GM18909 (cell line): ENCODE results near the gene ABLIM3.
"Not testable (repeated sequence)": the region's sequence is repeated elsewhere in the genome, so short reads cannot be mapped to it uniquely, and the experiment has no call there.

Experiments
- ATAC-seq: cut with Tn5 transposase; IDR thresholded peaks from one replicate; pipeline ENCODE4 v1.9.1; 2021; ENCODE audit warnings: mild to moderate bottlenecking; ENCODE audit not compliant: unreplicated experiment, poor library complexity

The ABLIM3 gene

GRCh38 chr5:149182241-149182640 lies 40.9 kb downstream of the ABLIM3 start:
- no peak for ATAC-seq

- no peak for ATAC-seq
Measured at GRCh38 chr5:149185067-149185466, 43.8 kb downstream of the ABLIM3 start.

DNA sequence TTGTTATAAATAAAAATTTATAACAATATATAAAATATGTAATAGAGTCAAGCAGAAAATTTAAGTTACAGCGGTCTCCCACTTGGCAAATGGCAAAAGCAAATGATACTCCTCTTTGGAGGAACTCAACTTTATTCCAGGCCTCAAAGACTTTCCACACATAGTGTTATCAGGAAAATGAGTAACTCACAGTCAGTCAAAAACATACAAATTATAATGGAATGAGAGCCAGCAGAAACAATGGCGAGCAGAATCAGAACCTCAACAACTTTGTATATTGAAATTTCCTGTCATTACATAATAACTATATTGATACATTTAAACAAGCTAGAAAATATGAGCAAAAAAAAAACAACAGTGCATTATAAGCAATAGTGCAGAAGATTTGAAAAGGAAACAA lies 45.2 kb downstream of the ABLIM3 start:
- no peak for ATAC-seq

GRCh38 chr5:149187617-149188016 lies 46.3 kb downstream of the ABLIM3 start:
- ATAC-seq = not testable (repeated sequence)

DNA sequence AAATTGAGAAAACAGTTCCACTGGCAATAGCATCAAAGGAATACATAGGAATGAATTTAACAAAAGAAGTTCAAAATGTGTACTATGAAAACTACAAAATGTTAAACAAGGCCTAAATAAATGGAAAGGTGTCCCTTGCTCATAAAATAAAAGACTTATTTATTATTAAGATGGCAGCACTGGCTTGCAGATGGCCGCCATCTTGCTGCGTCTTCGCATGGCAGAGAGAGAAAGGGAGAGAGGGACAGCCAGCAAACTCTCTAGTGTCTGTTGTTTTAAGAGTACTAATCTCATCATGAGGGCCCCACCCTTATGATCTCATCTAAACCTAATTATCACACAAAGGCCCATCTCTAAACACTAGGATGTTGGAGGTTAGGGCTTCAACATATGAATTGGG lies 47.1 kb downstream of the ABLIM3 start:
- ATAC-seq = no peak

GRCh38 chr5:149195337-149195887 lies 54.1 kb downstream of the ABLIM3 start:
- ATAC-seq = no peak

GRCh38 chr5:149195962-149196361 lies 54.7 kb downstream of the ABLIM3 start:
- ATAC-seq = no peak

DNA sequence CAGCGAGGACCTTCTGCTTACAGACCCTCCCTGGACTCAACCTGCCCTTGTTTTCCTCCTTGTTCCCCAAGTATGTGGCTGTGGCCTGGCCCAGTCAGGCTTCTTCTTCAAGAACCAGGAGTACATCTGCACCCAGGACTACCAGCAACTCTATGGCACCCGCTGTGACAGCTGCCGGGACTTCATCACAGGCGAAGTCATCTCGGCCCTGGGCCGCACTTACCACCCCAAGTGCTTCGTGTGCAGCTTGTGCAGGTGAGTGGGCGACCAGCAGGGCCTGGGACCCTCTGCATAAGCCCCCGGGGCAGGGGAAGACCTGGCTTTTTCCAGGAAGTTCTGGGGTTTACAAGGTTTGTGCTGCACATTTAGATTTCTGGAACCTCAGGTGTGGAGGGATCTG lies 56.9 kb downstream of the ABLIM3 start:
- ATAC-seq = no peak

GRCh38 chr5:149200355-149200754 lies 59.1 kb downstream of the ABLIM3 start:
- no peak for ATAC-seq

DNA sequence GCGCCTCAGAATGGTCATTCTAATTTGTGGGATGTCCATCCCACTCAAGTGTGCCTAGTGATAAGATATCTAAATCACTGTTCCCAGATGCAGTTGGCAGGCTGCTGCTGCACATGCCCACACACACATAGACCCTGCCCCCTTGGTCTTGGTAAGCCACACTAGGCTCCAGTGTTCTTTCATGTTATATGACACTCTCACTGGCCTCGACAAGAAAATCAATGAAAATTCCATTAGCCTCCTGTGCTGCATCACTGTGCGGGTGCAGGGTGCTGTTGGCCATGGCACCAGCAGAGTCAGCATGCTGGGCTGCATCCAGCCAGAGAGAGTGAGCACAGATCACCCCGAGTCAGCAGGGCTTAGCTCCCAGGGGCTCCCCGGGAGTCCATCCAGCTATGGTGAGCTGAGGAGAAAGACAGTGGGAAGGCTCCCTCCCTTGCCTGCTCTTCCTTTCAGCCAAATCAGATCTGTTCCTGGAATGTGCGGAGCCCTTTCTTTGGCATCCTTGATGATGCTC lies 59.9 kb downstream of the ABLIM3 start:
- no peak for ATAC-seq

DNA sequence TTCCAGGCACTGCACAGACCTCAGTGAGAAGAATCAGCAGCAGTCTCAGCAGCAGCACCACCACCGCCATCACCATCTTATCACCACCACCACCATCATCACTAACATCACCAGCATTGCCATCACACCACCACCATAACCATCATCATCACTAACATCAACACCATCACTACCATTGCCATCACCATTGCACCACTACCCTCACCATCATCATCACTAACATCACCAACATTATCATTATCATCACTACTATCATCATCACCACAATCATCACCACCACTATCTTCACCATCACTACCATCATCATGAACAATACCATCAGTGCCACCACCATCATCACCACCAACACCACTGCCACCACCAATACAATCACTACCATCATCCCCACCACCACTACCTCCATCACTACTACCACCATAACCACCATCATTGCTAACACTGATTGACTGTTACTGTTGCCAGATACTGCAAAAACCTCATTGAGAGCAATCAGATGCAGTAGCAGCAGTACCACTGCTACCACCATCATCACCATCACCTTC lies 61.7 kb downstream of the ABLIM3 start:
- ATAC-seq = no peak

- ATAC-seq = no peak
Measured at GRCh38 chr5:149203921-149204441, 62.7 kb downstream of the ABLIM3 start.

DNA sequence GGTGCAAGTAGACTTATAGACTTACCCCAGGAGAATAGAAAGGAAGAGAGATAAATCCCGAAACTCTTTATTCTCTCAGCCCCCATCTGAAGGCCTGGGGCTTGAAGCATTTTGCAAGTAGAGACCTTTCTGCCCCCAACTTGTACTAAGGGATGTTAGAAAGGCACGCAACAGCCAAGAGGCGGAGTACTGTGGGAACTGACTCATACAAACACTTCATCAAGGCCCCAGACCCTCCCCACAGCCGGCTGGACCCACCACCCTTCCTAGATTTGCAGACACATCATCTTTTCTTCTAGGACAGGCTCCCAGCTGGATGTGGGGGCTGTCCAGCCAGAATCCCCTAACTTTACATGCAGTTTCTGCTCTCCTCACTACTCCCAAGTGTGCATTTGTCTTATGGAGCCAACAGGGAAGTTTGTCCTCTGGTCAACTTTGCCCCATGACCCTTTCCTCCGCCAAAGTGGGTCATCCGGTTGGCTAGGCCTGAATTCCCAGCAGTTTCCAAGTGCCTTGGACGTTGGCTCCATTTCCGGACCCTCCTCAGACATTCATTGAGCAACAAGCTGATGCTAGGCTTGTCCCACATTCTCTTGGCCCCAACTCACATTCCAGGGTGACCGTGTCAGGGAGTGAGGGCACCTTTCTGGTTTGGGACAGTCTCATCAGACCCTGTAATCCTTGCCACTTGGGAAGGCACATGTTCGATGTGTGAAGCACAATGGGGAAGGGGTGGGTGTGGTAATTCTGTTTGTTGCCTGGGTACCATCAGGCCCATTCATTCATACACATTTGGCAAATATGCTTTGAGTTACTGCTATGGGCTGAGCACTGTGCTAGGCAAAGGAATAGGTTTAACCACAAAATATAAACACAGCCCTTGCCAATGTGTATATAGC lies 64.6 kb downstream of the ABLIM3 start:
- no peak for ATAC-seq

- ATAC-seq = no peak
Measured at GRCh38 chr5:149206524-149207141, 65.3 kb downstream of the ABLIM3 start.

DNA sequence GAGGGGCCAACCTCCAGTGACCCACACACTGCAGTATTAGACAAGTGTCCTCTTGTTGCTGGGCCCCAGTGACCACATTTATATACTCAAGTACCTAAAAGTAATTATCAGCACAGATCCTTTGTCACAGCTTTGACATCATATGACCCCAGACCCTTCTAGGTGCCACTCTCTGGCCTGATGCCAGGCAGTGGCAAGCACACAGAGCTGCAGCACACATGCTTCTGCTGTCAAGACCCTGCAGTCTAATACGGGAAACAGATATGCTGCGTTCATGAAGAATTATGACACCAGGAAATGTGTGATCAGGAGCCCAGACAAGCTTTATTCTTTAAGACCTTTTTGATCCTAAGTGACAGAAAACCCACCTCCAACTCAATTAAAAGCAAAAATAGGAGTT lies 66.5 kb downstream of the ABLIM3 start:
- ATAC-seq = no peak

DNA sequence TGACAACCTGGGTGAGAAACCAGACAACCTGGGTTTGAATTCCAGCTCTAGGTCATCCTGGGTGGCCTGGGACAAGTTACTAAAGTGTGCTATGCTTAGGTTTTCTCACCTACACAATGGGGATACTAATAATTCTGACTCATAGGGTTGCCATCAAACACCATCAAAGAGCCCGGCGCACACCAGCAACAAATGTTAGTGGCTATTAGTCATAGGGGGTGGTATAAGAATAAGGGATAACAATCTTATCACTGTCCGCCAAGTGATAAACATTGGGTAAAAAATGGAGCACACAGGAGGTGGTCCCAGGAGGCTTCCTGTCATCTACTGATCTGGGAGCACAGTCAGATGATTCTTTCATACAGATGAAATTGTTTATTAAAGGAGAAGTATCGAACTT lies 68.9 kb downstream of the ABLIM3 start:
- no peak for ATAC-seq

GRCh38 chr5:149210968-149211490 lies 69.7 kb downstream of the ABLIM3 start:
- ATAC-seq = no peak

DNA sequence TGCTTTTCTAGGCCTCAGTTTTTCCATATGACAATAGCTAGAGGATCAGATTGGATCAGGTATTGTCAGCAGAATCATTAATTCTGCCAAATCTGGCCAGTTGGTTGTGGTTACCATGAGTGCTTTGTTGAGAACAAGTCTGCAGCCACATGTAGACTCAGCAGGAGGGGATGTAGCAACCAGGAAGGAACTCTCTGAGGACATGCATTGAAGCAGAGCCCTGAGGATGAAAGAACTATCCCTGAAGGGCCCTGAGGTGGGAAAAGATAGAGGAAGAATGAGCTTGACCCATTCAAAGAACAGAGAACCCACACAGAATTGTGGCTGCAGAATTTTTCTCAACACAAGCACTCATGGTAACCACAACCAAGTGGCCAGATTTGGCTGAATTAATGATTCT lies 70.3 kb downstream of the ABLIM3 start:
- no peak for ATAC-seq

DNA sequence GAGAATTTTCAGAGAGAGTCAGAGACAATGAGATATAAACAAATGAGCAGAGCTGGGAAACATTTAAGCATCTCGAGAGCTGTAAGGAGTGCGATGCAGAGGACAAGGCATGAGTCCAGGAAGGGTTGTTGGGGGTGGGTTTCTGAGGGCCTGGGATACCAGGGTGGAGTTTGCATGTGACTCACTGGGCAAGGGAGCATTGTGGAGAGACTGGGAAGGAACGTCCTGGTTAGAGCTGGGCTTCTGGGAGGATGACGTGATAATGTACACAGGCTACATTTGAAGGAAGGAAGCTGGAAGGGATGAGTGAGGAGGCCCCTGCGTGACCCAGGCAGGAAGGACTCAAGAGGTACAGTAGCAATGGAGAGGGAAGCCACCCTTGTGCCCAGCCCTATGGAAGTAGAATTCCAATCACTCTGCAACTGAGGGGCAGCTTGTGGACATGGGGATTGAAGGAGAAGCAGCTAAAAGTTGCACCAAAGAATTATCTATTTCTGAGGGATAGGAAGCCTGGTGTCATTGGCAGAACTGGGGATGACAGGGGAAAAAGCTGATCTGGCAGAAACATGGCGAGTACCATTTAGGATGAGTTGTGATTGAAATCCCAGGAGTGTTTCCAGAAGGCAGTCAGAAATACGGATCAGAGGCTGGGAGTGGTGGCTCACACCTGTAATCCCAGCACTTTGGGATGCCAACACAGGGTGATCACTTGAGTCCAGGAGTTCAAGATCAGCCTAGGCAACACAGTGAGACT lies 71.1 kb downstream of the ABLIM3 start:
- ATAC-seq = no peak
